ENCODE measurements around the gene PTGDS. TPM values are rescaled to one million over a fixed set of nuclear protein-coding genes. Genes with fewer than 3 reads are reported as not detected.

The PTGDS gene
- total RNA-seq, 1 experiment from 2014 or later, result 3.6 TPM

GRCh38 chr9:137015976-137016375 lies 38.7 kb downstream of the PTGDS start:
- Histone ChIP-seq H3K4me1 (ENCODE audit: insufficient read depth, low read length) (no peaks in the 10 kb centered on the region), H3K4ac (ENCODE audit: low read depth, low read length) (no peak overlapping the region), H3T11ph (ENCODE audit: low read length) (no peak overlapping the region), H3K56ac (ENCODE audit: insufficient read length, low read depth, low read length) (no peak overlapping the region), H4K5ac (ENCODE audit: insufficient read length, low read depth, low read length) (no peak overlapping the region), H3K9me3 (ENCODE audit: control insufficient read depth, low read depth, low read length) (no peaks in the 10 kb centered on the region), H3K14ac (ENCODE audit: insufficient read depth, low read length) (no peak overlapping the region; the same call in 1 of the 2 replicates), H3K23ac (ENCODE audit: insufficient read length, low read depth, low read length) (no peak overlapping the region), H3K27me3 (ENCODE audit: insufficient read depth, low read length) (no peaks in the 10 kb centered on the region), H3K79me2 (ENCODE audit: insufficient read depth, low read length) (no peaks in the 10 kb centered on the region), H3K18ac (ENCODE audit: insufficient read length, low read depth, low read length) (no peak overlapping the region), H2AK5ac (ENCODE audit: insufficient read length, low read length) (no peak overlapping the region), H2BK20ac (ENCODE audit: low read depth, low read length, poor library complexity, severe bottlenecking) (no peak overlapping the region), H2BK15ac (ENCODE audit: low read depth, low read length) (no peak overlapping the region), H2BK5ac (ENCODE audit: insufficient read length, low read length) (no peak overlapping the region), H2AFZ (ENCODE audit: low read length) (no peak overlapping the region), H3K9ac (ENCODE audit: extremely low read depth, insufficient read length, low read length) (no peak overlapping the region), H4K8ac (replicated peaks; ENCODE audit: insufficient read length, low read depth, low read length) (no peak overlapping the region), H2BK12ac (ENCODE audit: insufficient read length, low read depth, low read length) (no peak overlapping the region), H2BK120ac (ENCODE audit: low read depth, low read length, poor library complexity, severe bottlenecking) (no peak overlapping the region), H3K27ac (ENCODE audit: insufficient read length, low read depth, low read length) (no peak overlapping the region), H4K20me1 (ENCODE audit: control insufficient read depth, insufficient read depth, insufficient read length) (peaks cover 2% of the 10 kb centered on the region), H3K79me1 (ENCODE audit: insufficient read depth, low read depth, low read length, poor library complexity, severe bottlenecking) (no peaks in the 10 kb centered on the region), H4K91ac (ENCODE audit: insufficient read length, low read depth, low read length) (no peak overlapping the region), H3K4me2 (ENCODE audit: insufficient read depth, insufficient read length, low read length) (no peak overlapping the region), H3K23me2 (ENCODE audit: insufficient read length, low read depth, low read length, poor library complexity, severe bottlenecking) (no peaks in the 10 kb centered on the region)
- H3K9me3 Mint-ChIP-seq, result no peaks in the 10 kb centered on the region
- DNase-seq, result no peak
- TF ChIP-seq CTCF (conservative IDR thresholded peaks at IDR 0.05), result no peak
- no peaks in the 10 kb centered on the region; the same call in 1 of the 2 replicates for H3K27me3 Mint-ChIP-seq (ENCODE audit: low read depth)
- no CpG with 5 or more reads among the region's 21 CpGs for WGBS (ENCODE audit: extremely low coverage, insufficient read length, low lambda C conversion rate)
- H3K36me3 Mint-ChIP-seq (ENCODE audit: insufficient read depth in 1 of 3, low read depth in 3 of 3), result peaks cover 4 to 13% (median 8%) of the 10 kb centered on the region in 3 experiments; a peak in 5 of 7 replicates
- no peak overlapping the region for H3K27ac Mint-ChIP-seq
- no peaks in the 10 kb centered on the region; a peak in 1 of 4 replicates for H3K4me1 Mint-ChIP-seq
- H3K4me3 Mint-ChIP-seq, result peak overlapping the region in 1 of 2 experiments; percentile 25; a peak in 1 of 5 replicates
